HUES48 (cell line): ENCODE results near the gene BICC1.

ENCODE experiments used
- H3K27ac ChIP-seq: one replicate; pipeline ENCODE4 v1.7.0; 2013; ENCODE audit warnings: low read depth, low read length, inconsistent platforms
- H3K27me3 ChIP-seq: 2 replicates; pipeline ENCODE4 v1.6.1; 2013; ENCODE audit warnings: mild to moderate bottlenecking, low read length; ENCODE audit not compliant: control insufficient read depth, insufficient read depth
- H3K36me3 ChIP-seq: 2 replicates; pipeline ENCODE4 v1.6.1; 2013; ENCODE audit warnings: low read length; ENCODE audit not compliant: control insufficient read depth, insufficient read depth
- H3K4me1 ChIP-seq: 2 replicates; pipeline ENCODE4 v1.6.1; 2013; ENCODE audit warnings: mild to moderate bottlenecking, low read length; ENCODE audit not compliant: control insufficient read depth, insufficient read depth
- H3K4me3 ChIP-seq: 2 replicates; pipeline ENCODE4 v1.5.1; 2013; ENCODE audit warnings: mild to moderate bottlenecking, low read depth, low read length
- H3K9ac ChIP-seq: 2 replicates; pipeline ENCODE4 v1.6.1; 2013; ENCODE audit warnings: mild to moderate bottlenecking, low read depth, low read length, moderate library complexity
- H3K9me3 ChIP-seq: 2 replicates; pipeline ENCODE4 v1.6.1; 2013; ENCODE audit warnings: low read length; ENCODE audit not compliant: control insufficient read depth, insufficient read depth

Gene BICC1

GRCh38 chr10:58765910-58766309 lies 253.2 kb downstream of the BICC1 start:
- H3K9ac ChIP-seq = no peak overlapping the region
- H3K4me3 ChIP-seq = no peak overlapping the region
- no peaks in the 10 kb centered on the region for H3K36me3 ChIP-seq

DNA sequence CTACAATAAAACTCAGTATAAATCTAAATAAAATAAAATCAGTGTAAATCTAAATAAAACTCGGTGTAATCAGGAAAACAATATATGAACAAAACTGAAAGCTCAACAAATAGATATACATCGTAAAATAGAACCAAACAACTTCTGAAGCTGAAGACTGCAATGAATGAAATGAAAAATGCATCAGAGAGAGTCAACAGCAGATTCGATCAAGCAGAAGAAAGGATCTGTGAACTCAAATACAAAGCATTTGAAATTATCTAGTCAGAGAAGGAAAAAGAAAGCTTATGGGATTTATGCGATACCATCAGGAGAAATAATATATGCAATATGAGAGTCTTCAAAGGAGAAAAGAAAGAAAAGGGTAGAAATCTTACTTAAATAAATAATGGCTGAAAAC lies 255.0 kb downstream of the BICC1 start:
- Histone ChIP-seq H3K27me3 (no peaks in the 10 kb centered on the region), H3K4me1 (0 out of 2 replicates have a peak, but pooled peaks cover 3% of the 10 kb centered on the region), H3K4me3 (no peak overlapping the region), H3K9me3 (no peaks in the 10 kb centered on the region), H3K36me3 (no peaks in the 10 kb centered on the region), H3K9ac (no peak overlapping the region), H3K27ac (no peak overlapping the region)

More at GRCh38 chr10:58765910-58766309, 253.2 kb downstream of the BICC1 start:
- Histone ChIP-seq H3K27ac (no peak overlapping the region), H3K27me3 (no peaks in the 10 kb centered on the region), H3K9me3 (no peaks in the 10 kb centered on the region), H3K4me1 (0 out of 2 replicates have a peak, but pooled peaks cover 3% of the 10 kb centered on the region)

DNA sequence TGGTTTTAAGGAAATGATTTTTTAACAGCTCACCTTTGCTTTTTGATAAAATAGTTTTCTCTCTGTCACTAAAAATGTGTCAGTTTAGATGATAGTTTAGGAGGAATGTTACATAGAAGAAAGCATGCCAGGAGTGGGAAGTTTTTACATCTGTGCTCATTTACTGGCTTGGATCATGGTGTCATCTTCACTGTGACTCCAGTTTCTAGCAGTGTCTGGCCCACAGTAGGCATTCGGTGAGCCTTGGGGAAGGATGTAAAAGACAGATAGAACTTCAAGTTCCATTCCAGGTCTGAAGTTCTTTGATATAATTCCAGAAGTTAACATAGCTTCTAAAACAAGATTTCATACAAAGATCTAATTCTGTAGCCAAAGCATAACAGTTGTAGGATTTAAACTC lies 259.2 kb downstream of the BICC1 start:
- H3K36me3 ChIP-seq = no peaks in the 10 kb centered on the region
- H3K9ac ChIP-seq = no peak overlapping the region
- no peak overlapping the region for H3K27ac ChIP-seq
- no peaks in the 10 kb centered on the region for H3K27me3 ChIP-seq
- no peak overlapping the region for H3K4me3 ChIP-seq
- no peaks in the 10 kb centered on the region for H3K9me3 ChIP-seq
- H3K4me1 ChIP-seq = peaks cover 10% of the 10 kb centered on the region; the same call in 1 of the 2 replicates

GRCh38 chr10:58772758-58773157 lies 260.1 kb downstream of the BICC1 start:
- Histone ChIP-seq H3K36me3 (no peaks in the 10 kb centered on the region), H3K27me3 (no peaks in the 10 kb centered on the region), H3K4me1 (peaks cover 7% of the 10 kb centered on the region; the same call in 1 of the 2 replicates), H3K4me3 (no peak overlapping the region), H3K9ac (no peak overlapping the region), H3K9me3 (no peaks in the 10 kb centered on the region), H3K27ac (no peak overlapping the region)

GRCh38 chr10:58773341-58773740 lies 260.7 kb downstream of the BICC1 start:
- Histone ChIP-seq H3K36me3 (no peaks in the 10 kb centered on the region), H3K9ac (no peak overlapping the region), H3K4me3 (no peak overlapping the region), H3K27me3 (no peaks in the 10 kb centered on the region), H3K27ac (no peak overlapping the region), H3K4me1 (peaks cover 7% of the 10 kb centered on the region; the same call in 1 of the 2 replicates), H3K9me3 (no peaks in the 10 kb centered on the region)

- H3K9me3 ChIP-seq = no peaks in the 10 kb centered on the region
- no peaks in the 10 kb centered on the region for H3K36me3 ChIP-seq
- no peaks in the 10 kb centered on the region for H3K27me3 ChIP-seq
- peaks cover 7% of the 10 kb centered on the region; the same call in 1 of the 2 replicates for H3K4me1 ChIP-seq
- no peak overlapping the region for H3K27ac ChIP-seq
- no peak overlapping the region for H3K9ac ChIP-seq
- no peak overlapping the region for H3K4me3 ChIP-seq
These were observed 261.3 kb downstream of the BICC1 start for GRCh38 chr10:58773944-58774343.

DNA sequence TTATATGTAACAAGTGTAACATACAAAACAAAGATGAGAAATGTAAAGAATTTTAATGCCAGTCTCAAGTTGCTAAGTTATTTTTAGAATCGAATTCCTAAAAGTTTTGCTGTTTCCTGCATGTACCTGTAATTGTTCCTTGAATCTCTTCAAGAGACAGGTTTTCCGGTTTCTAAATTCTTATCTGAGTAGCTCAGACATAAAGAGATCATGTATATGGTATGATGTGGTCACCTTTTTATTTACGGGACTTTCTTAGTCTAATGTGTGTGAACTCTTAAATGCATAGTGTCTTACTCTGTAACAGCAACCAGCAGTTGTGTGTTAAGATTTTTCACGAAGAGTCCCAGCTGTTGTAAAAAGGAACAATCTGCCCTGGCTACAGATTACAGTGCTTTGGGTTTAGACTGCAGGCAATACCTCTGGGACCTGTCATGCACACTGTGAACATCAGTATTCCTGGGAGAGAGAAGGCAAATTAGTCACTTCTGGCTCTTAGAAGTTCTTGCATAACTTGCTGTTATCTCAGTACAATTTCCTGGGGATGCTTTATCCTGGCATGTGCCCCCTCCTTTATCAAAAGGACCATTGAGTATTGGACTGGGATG lies 263.4 kb downstream of the BICC1 start:
- H3K9me3 ChIP-seq = no peaks in the 10 kb centered on the region
- H3K36me3 ChIP-seq = no peaks in the 10 kb centered on the region
- no peak overlapping the region for H3K4me3 ChIP-seq
- H3K27me3 ChIP-seq = no peaks in the 10 kb centered on the region
- no peak overlapping the region for H3K9ac ChIP-seq
- no peak overlapping the region for H3K27ac ChIP-seq
- peaks cover 7% of the 10 kb centered on the region; the same call in 1 of the 2 replicates for H3K4me1 ChIP-seq

- H3K27ac ChIP-seq = no peak overlapping the region
- H3K9ac ChIP-seq = no peak overlapping the region
- H3K27me3 ChIP-seq = no peaks in the 10 kb centered on the region
These were observed 264.1 kb downstream of the BICC1 start for GRCh38 chr10:58776568-58777318.

GRCh38 chr10:58778966-58779365 lies 266.3 kb downstream of the BICC1 start:
- peaks cover 7% of the 10 kb centered on the region; the same call in 1 of the 2 replicates for H3K4me1 ChIP-seq
- no peaks in the 10 kb centered on the region for H3K36me3 ChIP-seq
- H3K27ac ChIP-seq = no peak overlapping the region

More at GRCh38 chr10:58776568-58777318, 264.1 kb downstream of the BICC1 start:
- Histone ChIP-seq H3K4me1 (peaks cover 7% of the 10 kb centered on the region; the same call in 1 of the 2 replicates), H3K4me3 (no peak overlapping the region), H3K36me3 (no peaks in the 10 kb centered on the region), H3K9me3 (no peaks in the 10 kb centered on the region)

DNA sequence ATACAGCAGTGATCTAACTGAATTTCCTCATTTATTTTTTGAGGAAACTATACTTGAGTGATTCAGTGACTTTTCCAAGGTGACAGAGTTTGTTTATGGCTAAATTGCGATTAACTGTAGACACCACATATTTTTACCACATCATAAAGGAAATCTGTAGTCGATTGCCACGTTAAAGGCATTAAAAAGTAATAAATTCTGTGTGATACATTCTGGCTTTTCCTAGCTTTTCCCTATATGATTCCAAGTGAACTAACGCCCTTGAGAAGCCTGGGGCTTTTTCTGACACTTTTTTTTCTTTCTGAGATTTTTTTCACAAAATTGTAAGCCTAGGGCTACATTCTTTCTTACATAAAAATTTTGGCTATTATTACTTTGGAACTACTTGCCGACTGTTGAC lies 266.9 kb downstream of the BICC1 start:
- H3K27ac ChIP-seq = no peak overlapping the region
- H3K36me3 ChIP-seq = no peaks in the 10 kb centered on the region
- H3K9ac ChIP-seq = no peak overlapping the region
- H3K4me3 ChIP-seq = no peak overlapping the region
- no peaks in the 10 kb centered on the region for H3K9me3 ChIP-seq
- peaks cover 7% of the 10 kb centered on the region; the same call in 1 of the 2 replicates for H3K4me1 ChIP-seq
- H3K27me3 ChIP-seq = no peaks in the 10 kb centered on the region

More at GRCh38 chr10:58778966-58779365, 266.3 kb downstream of the BICC1 start:
- no peak overlapping the region for H3K9ac ChIP-seq
- no peaks in the 10 kb centered on the region for H3K27me3 ChIP-seq
- no peaks in the 10 kb centered on the region for H3K9me3 ChIP-seq
- no peak overlapping the region for H3K4me3 ChIP-seq

GRCh38 chr10:58780476-58780875 lies 267.8 kb downstream of the BICC1 start:
- Histone ChIP-seq H3K27me3 (no peaks in the 10 kb centered on the region), H3K4me1 (peaks cover 7% of the 10 kb centered on the region; the same call in 1 of the 2 replicates), H3K9ac (no peak overlapping the region), H3K9me3 (no peaks in the 10 kb centered on the region), H3K27ac (no peak overlapping the region), H3K36me3 (no peaks in the 10 kb centered on the region), H3K4me3 (no peak overlapping the region)
